Measurements from ENCODE around the gene RLN1.
"Not testable (repeated sequence)": the region's sequence is repeated elsewhere in the genome, so short reads cannot be mapped to it uniquely, and the experiment has no call there.

Gene RLN1

GRCh38 chr9:5326187-5326586 is 13.5 kb downstream of the RLN1 start:
- no peak for DNase-seq (ENCODE audit: low read depth, low spot score)

GRCh38 chr9:5321601-5322000 is 18.1 kb downstream of the RLN1 start:
- DNase-seq (ENCODE audit: low read depth, low spot score): not testable (repeated sequence)

GRCh38 chr9:5321058-5321457 is 18.6 kb downstream of the RLN1 start:
- DNase-seq (ENCODE audit: low read depth, low spot score): no peak

GRCh38 chr9:5316406-5316805 is 23.3 kb downstream of the RLN1 start:
- not testable (repeated sequence) for DNase-seq (ENCODE audit: low read depth, low spot score)

- no peak for DNase-seq (ENCODE audit: low read depth, low spot score)
Observed at GRCh38 chr9:5315187-5315923, 24.3 kb downstream of the RLN1 start.

- DNase-seq (ENCODE audit: low read depth, low spot score): no peak
Observed at GRCh38 chr9:5310851-5311250, 28.8 kb downstream of the RLN1 start.

GRCh38 chr9:5305741-5306140 is 33.9 kb downstream of the RLN1 start:
- DNase-seq (ENCODE audit: low read depth, low spot score): no peak

GRCh38 chr9:5303840-5304795 is 35.6 kb downstream of the RLN1 start, which contains the start of gene RLN2:
TSS of gene RLN2 (minus strand) at chr9:5304716. CDS start at chr9:5304580, 136 bp downstream.
- not testable (repeated sequence) for DNase-seq (ENCODE audit: low read depth, low spot score)

- DNase-seq (ENCODE audit: low read depth, low spot score): no peak
Observed at GRCh38 chr9:5301544-5301943, 38.1 kb downstream of the RLN1 start.

- DNase-seq (ENCODE audit: low read depth, low spot score): no peak
Observed at GRCh38 chr9:5292141-5292540, 47.5 kb downstream of the RLN1 start.

GRCh38 chr9:5288591-5288990 is 51.1 kb downstream of the RLN1 start:
- no peak for DNase-seq (ENCODE audit: low read depth, low spot score)

GRCh38 chr9:5286262-5286661 is 53.4 kb downstream of the RLN1 start:
- DNase-seq (ENCODE audit: low read depth, low spot score): no peak
